Astrocyte (in vitro differentiated cells and primary cell): Measurements from ENCODE around the gene CYP46A1. TPM values are rescaled to one million over a fixed set of nuclear protein-coding genes. Genes with fewer than 3 reads are reported as not detected.

Experiments used
- DNase-seq: peaks from one replicate; pipeline ENCODE4 v3.0.0-alpha.2; 2010; ENCODE audit warnings: low read depth
- FAIRE-seq: peaks from 2 replicates; lab custom pipeline; 2011; peaks lifted over from hg19 to GRCh38; lab: Jason Lieb, UNC
- H2AFZ ChIP-seq: 2 replicates; pipeline ENCODE4 v1.6.0; 2012; ENCODE audit warnings: low read depth, low read length, inconsistent platforms
- H3K27ac ChIP-seq: 2 replicates; pipeline ENCODE4 v1.5.1; 2011; ENCODE audit warnings: low read depth, low read length, inconsistent platforms
- H3K27me3 ChIP-seq: 2 replicates; pipeline ENCODE4 v1.6.0; 2011; ENCODE audit warnings: low read length, inconsistent platforms; ENCODE audit not compliant: insufficient read depth
- H3K36me3 ChIP-seq: 2 replicates; pipeline ENCODE4 v1.5.1; 2011; ENCODE audit warnings: low read length, inconsistent platforms; ENCODE audit not compliant: insufficient read depth
- H3K4me1 ChIP-seq: 2 replicates; pipeline ENCODE4 v1.5.1; 2011; ENCODE audit warnings: low read length, inconsistent platforms; ENCODE audit not compliant: insufficient read depth
- H3K4me2 ChIP-seq: 2 replicates; pipeline ENCODE4 v1.6.0; 2012; ENCODE audit warnings: low read length, inconsistent platforms
- H3K4me3 ChIP-seq: 2 replicates; pipeline ENCODE4 v1.5.1; 2011; ENCODE audit warnings: low read depth, mild to moderate bottlenecking, low read length, inconsistent platforms; ENCODE audit not compliant: insufficient read depth
- H3K79me2 ChIP-seq: 2 replicates; pipeline ENCODE4 v1.6.0; 2012; ENCODE audit warnings: mild to moderate bottlenecking, low read length, inconsistent platforms; ENCODE audit not compliant: insufficient read depth
- H3K9ac ChIP-seq: 2 replicates; pipeline ENCODE4 v1.6.0; 2012; ENCODE audit warnings: mild to moderate bottlenecking, low read length, inconsistent platforms
- H3K9me3 ChIP-seq: 2 replicates; pipeline ENCODE4 v1.5.1; 2012; ENCODE audit warnings: low read depth, mild to moderate bottlenecking, low read length, inconsistent platforms; ENCODE audit not compliant: insufficient read depth
- H4K20me1 ChIP-seq: 2 replicates; pipeline ENCODE4 v1.6.0; 2012; ENCODE audit warnings: low read length, inconsistent platforms; ENCODE audit not compliant: insufficient read depth
- H3K27ac Mint-ChIP-seq: one replicate; pipeline ENCODE4 v1.8.0; 2021; ENCODE audit warnings: mild to moderate bottlenecking, mixed read lengths; ENCODE audit not compliant: unreplicated experiment
- H3K27me3 Mint-ChIP-seq: one replicate; pipeline ENCODE4 v1.8.0; 2021; ENCODE audit warnings: low read depth, mixed read lengths; ENCODE audit not compliant: unreplicated experiment
- H3K36me3 Mint-ChIP-seq: one replicate; pipeline ENCODE4 v1.8.0; 2021; ENCODE audit warnings: low read depth, mixed read lengths; ENCODE audit not compliant: unreplicated experiment
- H3K4me1 Mint-ChIP-seq: one replicate; pipeline ENCODE4 v1.8.0; 2021; ENCODE audit warnings: low read depth, mixed read lengths; ENCODE audit not compliant: unreplicated experiment
- H3K4me3 Mint-ChIP-seq: one replicate; pipeline ENCODE4 v1.8.0; 2021; ENCODE audit warnings: mild to moderate bottlenecking, moderate library complexity, mixed read lengths; ENCODE audit not compliant: unreplicated experiment
- H3K9me3 Mint-ChIP-seq: one replicate; pipeline ENCODE4 v1.8.0; 2021; ENCODE audit warnings: mild to moderate bottlenecking, mixed read lengths; ENCODE audit not compliant: unreplicated experiment
- CTCF ChIP-seq: IDR thresholded peaks from 2 replicates; pipeline ENCODE4 v1.5.1; 2011; ENCODE audit warnings: low read depth, mild to moderate bottlenecking, inconsistent platforms, low read length, moderate library complexity; ENCODE audit not compliant: insufficient read depth
- EZH2 ChIP-seq: IDR thresholded peaks from 2 replicates; pipeline ENCODE4 v1.6.1; 2012; ENCODE audit warnings: mild to moderate bottlenecking, low read length, inconsistent platforms; ENCODE audit not compliant: insufficient read depth
- total RNA-seq: library from RNA; stranded (reverse); gene quantifications from 2 replicates; pipeline ENCODE4 v1.2.1, GENCODE V29; 2021

CYP46A1 gene
- total RNA-seq, 1 donor from 2014 or later: 0.52 TPM

GRCh38 chr14:99757331-99758070 lies 73.4 kb downstream of the CYP46A1 start:
- Mint-ChIP-seq H3K27me3 (peaks cover 7% of the 10 kb centered on the region), H3K4me1 (peaks cover 43% of the 10 kb centered on the region), H3K27ac (peak overlapping the region; percentile 75), H3K9me3 (no peaks in the 10 kb centered on the region), H3K4me3 (no peak overlapping the region), H3K36me3 (no peaks in the 10 kb centered on the region)
- H2AFZ ChIP-seq: no peak overlapping the region
- H4K20me1 ChIP-seq: no peaks in the 10 kb centered on the region
- peaks cover 68% of the 10 kb centered on the region for H3K4me1 ChIP-seq
- no peaks in the 10 kb centered on the region for H3K79me2 ChIP-seq
- peak overlapping the region; percentile 89 for H3K9ac ChIP-seq
- peak; percentile 98 for DNase-seq
- TF ChIP-seq EZH2 (no peak), CTCF (no peak)
- H3K36me3 ChIP-seq: no peaks in the 10 kb centered on the region
- H3K4me3 ChIP-seq: peak overlapping the region; percentile 27
- no peaks in the 10 kb centered on the region for H3K9me3 ChIP-seq
- H3K27me3 ChIP-seq: no peaks in the 10 kb centered on the region
- H3K27ac ChIP-seq: peak overlapping the region; percentile 100
- peak overlapping the region; percentile 79 for H3K4me2 ChIP-seq
- FAIRE-seq: peak; percentile 97

GRCh38 chr14:99758121-99758821 lies 74.2 kb downstream of the CYP46A1 start:
- Mint-ChIP-seq H3K9me3 (peaks cover 3% of the 10 kb centered on the region), H3K4me3 (peak overlapping the region; percentile 12), H3K36me3 (no peaks in the 10 kb centered on the region), H3K27ac (peak overlapping the region; percentile 75), H3K27me3 (peaks cover 7% of the 10 kb centered on the region), H3K4me1 (peaks cover 38% of the 10 kb centered on the region)
- no peak for TF ChIP-seq CTCF
- H3K4me3 ChIP-seq: peak overlapping the region; percentile 27
- no peaks in the 10 kb centered on the region for H3K9me3 ChIP-seq
- peak overlapping the region; percentile 89 for H3K9ac ChIP-seq
- peaks cover 61% of the 10 kb centered on the region for H3K4me1 ChIP-seq
- H3K79me2 ChIP-seq: no peaks in the 10 kb centered on the region
- DNase-seq: peak; percentile 95
- no peaks in the 10 kb centered on the region for H3K36me3 ChIP-seq
- FAIRE-seq: peak; percentile 99
- H3K27ac ChIP-seq: peak overlapping the region; percentile 100
- H4K20me1 ChIP-seq: no peaks in the 10 kb centered on the region
- peak overlapping the region; percentile 79 for H3K4me2 ChIP-seq
- no peaks in the 10 kb centered on the region for H3K27me3 ChIP-seq
- peak overlapping the region; percentile 32 for H2AFZ ChIP-seq
